Adrenal gland (tissue), 5 donors: Measurements from ENCODE around the gene RNF207.

Experiments
- CTCF ChIP-seq, 6 experiments: fragments of 450-650 bp in 4 of 6; fragments of 200-600 bp in 2 of 6; sonication (generic) in 1 of 6; IDR thresholded peaks; 1 replicate in 5 of 6; 2 replicates in 1 of 6; pipeline versions ENCODE4 v1.5.1 to v1.8.0; 2016 to 2021; ENCODE audit warnings: antibody characterized with exemption in 6 of 6, mild to moderate bottlenecking in 2 of 6, moderate library complexity in 1 of 6
- POLR2A ChIP-seq, 2 donors: fragments of 450-650 bp; IDR thresholded peaks; one replicate each; pipeline ENCODE4 v1.6.1; 2017; ENCODE audit warnings: antibody characterized with exemption in 2 of 2, mild to moderate bottlenecking in 2 of 2, moderate library complexity in 1 of 2
- donor health status: DM: no; HTN: no; CAD: no.

DNA sequence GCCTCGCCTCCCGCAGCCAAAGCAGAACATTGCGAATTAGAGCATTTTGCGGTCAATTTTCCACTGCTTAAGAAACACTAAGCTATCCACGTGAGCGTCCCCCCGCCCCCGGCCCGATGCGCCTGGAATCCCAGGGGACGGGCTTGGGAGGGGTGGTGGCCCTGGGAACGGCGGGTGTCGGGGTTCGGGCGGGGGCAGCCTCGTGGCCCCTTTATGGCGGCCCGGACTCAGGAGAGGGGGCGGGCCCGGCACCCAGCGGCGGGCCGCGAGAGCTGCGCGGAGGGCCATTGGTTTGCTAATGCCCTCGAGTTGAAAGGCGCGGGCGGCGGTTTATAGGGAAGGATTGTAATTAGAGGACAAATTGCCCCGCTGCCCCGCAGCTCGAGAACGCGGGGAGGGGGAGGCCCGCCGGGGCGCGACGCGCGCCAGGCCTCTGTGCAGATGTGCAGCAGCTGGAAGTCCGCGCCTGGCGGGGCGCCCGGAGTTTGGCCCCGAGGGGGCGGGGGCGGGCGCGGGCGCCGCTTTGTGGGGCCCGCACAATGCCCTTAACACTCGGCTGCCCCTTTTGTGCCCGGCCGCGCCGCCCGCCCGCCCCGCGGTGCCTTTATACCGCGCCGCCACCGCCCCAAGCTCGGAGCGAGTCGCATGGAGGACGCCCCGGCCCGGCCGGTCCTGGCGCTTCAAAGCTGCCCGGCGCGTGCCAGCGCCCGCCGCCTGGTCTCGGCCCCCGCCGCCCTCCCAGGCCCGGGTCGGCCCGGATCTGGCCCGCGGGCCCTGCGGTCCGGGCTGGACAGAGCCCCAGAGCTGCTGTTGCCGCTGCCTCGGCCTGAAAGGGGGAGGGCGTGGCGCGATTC is 36.2 kb downstream of the RNF207 start:
- no peak for TF ChIP-seq CTCF (IDR thresholded peaks at IDR 0.05)
- no peak for TF ChIP-seq POLR2A (IDR thresholded peaks at IDR 0.05)
